HL-60 (cell line): ENCODE results near the gene CTRB1.

ENCODE experiments used
- DNase-seq, 2 experiments: peaks; one replicate each; pipeline ENCODE4 v3.0.0-alpha.2; 2010 to 2020; ENCODE audit warnings: low read depth in 1 of 2, low spot score in 1 of 2
- H3K27ac ChIP-seq: fragments of 250-450 bp; sonication (Bioruptor Pico); replicated peaks from 2 replicates; pipeline ENCODE4 v1.5.1; 2020; ENCODE audit warnings: mild to moderate bottlenecking, moderate library complexity
- H3K27me3 ChIP-seq: fragments of 250-450 bp; sonication (Bioruptor Pico); 2 replicates; pipeline ENCODE4 v1.5.1; 2021; ENCODE audit warnings: mild to moderate bottlenecking, moderate library complexity; ENCODE audit not compliant: insufficient read depth, poor library complexity, severe bottlenecking
- H3K4me3 ChIP-seq: replicated peaks from 2 replicates; pipeline ENCODE4 v1.5.1; 2011; ENCODE audit warnings: mild to moderate bottlenecking, control low read depth, low read length; ENCODE audit not compliant: insufficient read depth
- GABPA ChIP-seq: IDR thresholded peaks from 2 replicates; pipeline ENCODE4 v1.6.1; 2012; ENCODE audit warnings: low read depth
- POLR2AphosphoS5 ChIP-seq: IDR thresholded peaks from 2 replicates; pipeline ENCODE4 v1.6.1; 2012; ENCODE audit warnings: low read depth
- SPI1 ChIP-seq: IDR thresholded peaks from 2 replicates; pipeline ENCODE4 v1.6.1; 2012; ENCODE audit warnings: low read depth, mild to moderate bottlenecking, borderline replicate concordance
- TF ChIP-seq, protein P1 (sequence below): IDR thresholded peaks from 2 replicates; pipeline ENCODE4 v1.6.1; 2012; ENCODE audit warnings: low read depth; ENCODE audit not compliant: insufficient replicate concordance
- TF ChIP-seq, protein P2 (sequence below): IDR thresholded peaks from one replicate; pipeline ENCODE4 v1.5.1; 2011; ENCODE audit warnings: low read length, control low read depth, inconsistent platforms; ENCODE audit not compliant: insufficient read depth

Gene CTRB1

DNA sequence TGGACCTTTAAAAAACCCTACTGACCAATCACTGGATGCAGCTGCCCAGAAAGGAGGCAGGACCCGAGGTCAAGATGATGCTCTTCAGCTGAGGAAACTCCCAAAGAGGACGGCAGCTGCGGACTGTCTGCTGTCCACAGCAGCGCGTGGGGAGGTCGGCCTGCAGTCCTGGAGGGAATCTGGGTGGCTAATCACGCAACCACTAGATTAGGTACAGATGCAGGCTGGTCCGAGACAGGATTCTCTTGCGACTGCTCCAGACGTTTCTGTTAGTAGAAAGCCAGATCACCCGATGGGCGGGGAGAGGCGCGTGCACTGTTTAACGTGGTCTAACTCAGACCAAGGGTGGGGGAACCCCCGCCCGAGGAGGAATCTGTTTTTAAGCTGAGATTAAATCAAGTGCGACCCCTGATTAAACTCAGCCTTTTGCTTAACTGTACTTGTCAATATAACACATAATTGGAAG is 20.6 kb upstream of the CTRB1 start:
- no peak overlapping the region for H3K4me3 ChIP-seq
- TF ChIP-seq, protein P1, sequence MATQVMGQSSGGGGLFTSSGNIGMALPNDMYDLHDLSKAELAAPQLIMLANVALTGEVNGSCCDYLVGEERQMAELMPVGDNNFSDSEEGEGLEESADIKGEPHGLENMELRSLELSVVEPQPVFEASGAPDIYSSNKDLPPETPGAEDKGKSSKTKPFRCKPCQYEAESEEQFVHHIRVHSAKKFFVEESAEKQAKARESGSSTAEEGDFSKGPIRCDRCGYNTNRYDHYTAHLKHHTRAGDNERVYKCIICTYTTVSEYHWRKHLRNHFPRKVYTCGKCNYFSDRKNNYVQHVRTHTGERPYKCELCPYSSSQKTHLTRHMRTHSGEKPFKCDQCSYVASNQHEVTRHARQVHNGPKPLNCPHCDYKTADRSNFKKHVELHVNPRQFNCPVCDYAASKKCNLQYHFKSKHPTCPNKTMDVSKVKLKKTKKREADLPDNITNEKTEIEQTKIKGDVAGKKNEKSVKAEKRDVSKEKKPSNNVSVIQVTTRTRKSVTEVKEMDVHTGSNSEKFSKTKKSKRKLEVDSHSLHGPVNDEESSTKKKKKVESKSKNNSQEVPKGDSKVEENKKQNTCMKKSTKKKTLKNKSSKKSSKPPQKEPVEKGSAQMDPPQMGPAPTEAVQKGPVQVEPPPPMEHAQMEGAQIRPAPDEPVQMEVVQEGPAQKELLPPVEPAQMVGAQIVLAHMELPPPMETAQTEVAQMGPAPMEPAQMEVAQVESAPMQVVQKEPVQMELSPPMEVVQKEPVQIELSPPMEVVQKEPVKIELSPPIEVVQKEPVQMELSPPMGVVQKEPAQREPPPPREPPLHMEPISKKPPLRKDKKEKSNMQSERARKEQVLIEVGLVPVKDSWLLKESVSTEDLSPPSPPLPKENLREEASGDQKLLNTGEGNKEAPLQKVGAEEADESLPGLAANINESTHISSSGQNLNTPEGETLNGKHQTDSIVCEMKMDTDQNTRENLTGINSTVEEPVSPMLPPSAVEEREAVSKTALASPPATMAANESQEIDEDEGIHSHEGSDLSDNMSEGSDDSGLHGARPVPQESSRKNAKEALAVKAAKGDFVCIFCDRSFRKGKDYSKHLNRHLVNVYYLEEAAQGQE: no peak
- TF ChIP-seq POLR2AphosphoS5 (no peak), GABPA (no peak), SPI1 (no peak)
- TF ChIP-seq, protein P2, sequence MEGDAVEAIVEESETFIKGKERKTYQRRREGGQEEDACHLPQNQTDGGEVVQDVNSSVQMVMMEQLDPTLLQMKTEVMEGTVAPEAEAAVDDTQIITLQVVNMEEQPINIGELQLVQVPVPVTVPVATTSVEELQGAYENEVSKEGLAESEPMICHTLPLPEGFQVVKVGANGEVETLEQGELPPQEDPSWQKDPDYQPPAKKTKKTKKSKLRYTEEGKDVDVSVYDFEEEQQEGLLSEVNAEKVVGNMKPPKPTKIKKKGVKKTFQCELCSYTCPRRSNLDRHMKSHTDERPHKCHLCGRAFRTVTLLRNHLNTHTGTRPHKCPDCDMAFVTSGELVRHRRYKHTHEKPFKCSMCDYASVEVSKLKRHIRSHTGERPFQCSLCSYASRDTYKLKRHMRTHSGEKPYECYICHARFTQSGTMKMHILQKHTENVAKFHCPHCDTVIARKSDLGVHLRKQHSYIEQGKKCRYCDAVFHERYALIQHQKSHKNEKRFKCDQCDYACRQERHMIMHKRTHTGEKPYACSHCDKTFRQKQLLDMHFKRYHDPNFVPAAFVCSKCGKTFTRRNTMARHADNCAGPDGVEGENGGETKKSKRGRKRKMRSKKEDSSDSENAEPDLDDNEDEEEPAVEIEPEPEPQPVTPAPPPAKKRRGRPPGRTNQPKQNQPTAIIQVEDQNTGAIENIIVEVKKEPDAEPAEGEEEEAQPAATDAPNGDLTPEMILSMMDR: no peak
- H3K27ac ChIP-seq: no peak overlapping the region
- no peak for DNase-seq
- H3K27me3 ChIP-seq: peaks cover 12% of the 10 kb centered on the region

DNA sequence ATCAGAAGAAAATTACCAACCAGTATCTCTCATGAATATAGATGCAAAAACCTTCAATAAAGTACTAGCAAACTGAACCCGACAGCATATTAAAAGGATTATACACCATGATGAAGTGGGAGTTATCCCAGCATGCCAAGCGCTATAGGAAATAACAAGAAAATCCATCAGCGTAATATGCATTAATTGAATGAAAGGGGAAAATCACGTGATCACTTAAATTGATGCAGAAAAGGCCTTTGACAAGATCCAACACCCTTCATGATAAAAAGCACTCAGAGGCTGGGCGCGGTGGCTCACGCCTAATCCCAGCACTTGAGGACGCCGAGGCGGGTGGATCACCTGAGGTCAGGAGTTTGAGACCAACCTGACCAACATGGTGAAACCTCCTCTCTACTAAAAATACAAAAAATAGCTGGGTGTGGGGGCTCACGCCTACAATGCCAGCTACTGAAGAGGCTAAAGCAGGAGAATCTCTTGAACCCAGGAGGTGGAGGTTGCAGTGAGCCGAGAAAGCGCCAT is 16.7 kb upstream of the CTRB1 start:
- no peak overlapping the region for H3K4me3 ChIP-seq
- no peak for DNase-seq
- no peak overlapping the region for H3K27ac ChIP-seq
- H3K27me3 ChIP-seq: peaks cover 12% of the 10 kb centered on the region
- TF ChIP-seq, protein P1: no peak
- TF ChIP-seq SPI1 (no peak), GABPA (no peak), POLR2AphosphoS5 (no peak)
- TF ChIP-seq, protein P2: no peak

- Histone ChIP-seq H3K27me3 (peaks cover 4% of the 10 kb centered on the region), H3K4me3 (no peak overlapping the region), H3K27ac (no peak overlapping the region)
- no peak for DNase-seq
- no peak for TF ChIP-seq POLR2AphosphoS5
- TF ChIP-seq, protein P1: no peak
- TF ChIP-seq SPI1: no peak
- TF ChIP-seq GABPA: no peak
- TF ChIP-seq, protein P2: no peak
Measured at GRCh38 chr16:75203096-75203495, 15.7 kb upstream of the CTRB1 start.
